Stomach smooth muscle (tissue), 2 donors: ENCODE data around the gene CCDC136.
A peak's percentile ranks its signal among the peaks of the same experiment; 100 is the strongest.

ENCODE experiments used
- H3K27ac ChIP-seq: one replicate; pipeline ENCODE4 v1.7.0; 2013; ENCODE audit warnings: mild to moderate bottlenecking, low read length, inconsistent platforms
- H3K27me3 ChIP-seq, 2 donors: one replicate each; pipeline ENCODE4 v1.7.0; 2013; ENCODE audit warnings: low read length in 2 of 2; ENCODE audit not compliant: insufficient read depth in 2 of 2, control insufficient read depth in 1 of 2
- H3K36me3 ChIP-seq, 2 donors: one replicate each; pipeline ENCODE4 v1.7.0; 2013; ENCODE audit warnings: low read length in 2 of 2; ENCODE audit not compliant: control insufficient read depth in 2 of 2, insufficient read depth in 2 of 2
- H3K4me1 ChIP-seq: one replicate; pipeline ENCODE4 v1.7.0; 2013; ENCODE audit warnings: low read length; ENCODE audit not compliant: control insufficient read depth, insufficient read depth
- H3K4me3 ChIP-seq, 2 donors: one replicate each; pipeline ENCODE4 v1.7.0; 2013; ENCODE audit warnings: low read length in 2 of 2
- H3K9ac ChIP-seq, 2 donors: one replicate each; pipeline ENCODE4 v1.7.0; 2013; ENCODE audit warnings: low read length in 2 of 2, mild to moderate bottlenecking in 1 of 2
- H3K9me3 ChIP-seq, 2 donors: one replicate each; pipeline ENCODE4 v1.7.0; 2013; ENCODE audit warnings: low read length in 2 of 2; ENCODE audit not compliant: control insufficient read depth in 2 of 2
- donor health status: healthy.
- donor health status: Pancreatic carcinoma.

CCDC136 gene

GRCh38 chr7:128791121-128791971 is at the start of gene CCDC136:
TSS of gene CCDC136 (plus strand) at chr7:128791968. CDS start at chr7:128792412, 444 bp downstream.
- H3K27ac ChIP-seq, result peak within 1 kb of the TSS; percentile 70
- H3K4me3 ChIP-seq, result peak within 1 kb of the TSS; percentile 65 to 87
- H3K9ac ChIP-seq, result peak within 1 kb of the TSS; percentile 56 to 68
- peaks cover 37% of the 10 kb centered on the region for H3K4me1 ChIP-seq
- peaks cover 7 to 10% of the 10 kb centered on the region in 2 donors for H3K36me3 ChIP-seq
- H3K9me3 ChIP-seq, result no peaks in the 10 kb centered on the region
- H3K27me3 ChIP-seq, result no peaks in the 10 kb centered on the region

DNA sequence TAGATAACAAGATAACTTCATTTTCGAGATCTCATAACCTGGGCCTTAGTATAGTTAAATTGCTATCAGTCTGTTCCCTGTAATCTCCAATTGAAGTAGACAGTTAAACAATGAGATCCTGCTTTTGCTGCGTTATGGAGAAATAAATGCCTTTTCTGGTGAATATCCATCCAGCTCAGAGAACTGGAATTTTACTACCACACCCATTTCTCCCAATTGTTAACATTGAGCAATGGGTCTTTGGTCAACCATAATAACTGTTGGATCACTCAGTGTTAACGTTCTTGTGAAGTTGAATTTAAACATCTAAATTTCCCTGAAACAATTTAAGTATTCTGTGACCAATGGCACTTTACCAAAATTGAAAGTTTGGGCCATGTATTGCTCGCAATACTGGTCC is 49.6 kb upstream of the CCDC136 start:
- Histone ChIP-seq H3K9ac (no peak overlapping the region), H3K36me3 (no peaks in the 10 kb centered on the region), H3K9me3 (no peaks in the 10 kb centered on the region), H3K4me1 (peaks cover 20% of the 10 kb centered on the region), H3K27ac (no peak overlapping the region), H3K27me3 (no peaks in the 10 kb centered on the region), H3K4me3 (no peak overlapping the region)

DNA sequence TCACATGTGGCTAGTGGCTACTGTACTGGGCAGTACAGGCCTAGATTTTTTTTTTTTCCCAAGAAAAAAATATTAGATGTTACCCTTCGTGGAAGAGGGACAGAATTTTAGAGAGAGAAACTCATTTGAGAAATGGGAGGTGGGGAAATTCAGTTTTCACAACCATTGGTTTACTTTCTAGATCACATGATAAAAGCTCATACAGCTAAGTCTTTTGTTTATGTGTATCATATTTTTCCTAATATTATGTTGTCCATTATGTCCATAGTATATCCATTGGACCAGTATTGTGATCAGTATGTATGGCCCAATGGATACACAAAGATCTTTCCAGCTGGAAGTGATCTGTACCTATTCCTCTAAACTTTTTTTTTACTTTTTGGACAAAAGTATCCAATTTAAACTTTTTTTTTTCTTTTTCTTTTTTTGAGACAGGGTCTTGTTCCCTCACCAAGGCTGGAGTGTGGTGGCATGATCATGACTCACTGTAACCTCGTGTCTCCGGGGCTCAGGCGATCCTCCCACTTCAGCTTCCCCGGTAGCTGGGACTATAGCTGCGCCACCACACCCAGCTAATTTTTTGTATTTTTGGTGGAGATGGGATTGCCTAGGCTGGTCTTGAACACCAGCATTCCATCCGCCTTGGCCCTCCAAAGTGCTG is 48.5 kb upstream of the CCDC136 start:
- no peaks in the 10 kb centered on the region for H3K9me3 ChIP-seq
- H3K4me3 ChIP-seq, result no peak overlapping the region
- no peaks in the 10 kb centered on the region for H3K27me3 ChIP-seq
- H3K9ac ChIP-seq, result no peak overlapping the region
- no peak overlapping the region for H3K27ac ChIP-seq
- no peaks in the 10 kb centered on the region for H3K36me3 ChIP-seq
- peaks cover 19% of the 10 kb centered on the region for H3K4me1 ChIP-seq

DNA sequence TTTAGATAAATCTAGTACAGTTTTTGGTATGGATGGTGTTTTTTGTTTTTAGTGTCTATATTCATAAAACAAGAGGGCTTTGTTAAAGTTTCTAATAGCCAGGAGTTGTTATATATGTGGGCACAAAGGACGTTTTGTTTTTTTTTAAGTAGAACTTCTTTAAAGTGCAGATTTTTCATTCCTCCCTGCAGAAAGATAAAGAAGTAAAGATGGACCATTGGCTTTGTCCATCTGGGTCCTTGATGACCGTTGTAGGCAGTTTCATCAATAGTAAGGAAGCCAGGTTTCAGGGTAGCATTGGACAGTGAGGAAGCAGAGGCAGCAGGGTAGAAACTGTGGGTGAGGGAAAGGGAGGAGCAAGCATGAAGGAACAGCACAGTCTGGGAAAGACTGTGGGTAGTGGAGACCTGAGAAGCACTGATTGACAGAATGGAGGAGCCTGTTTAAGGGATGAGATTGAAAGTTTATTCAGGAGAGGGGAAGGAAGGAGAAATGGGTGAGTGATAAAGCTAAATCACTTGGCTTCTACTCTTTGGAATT is 47.3 kb upstream of the CCDC136 start:
- H3K9ac ChIP-seq, result no peak overlapping the region
- H3K4me1 ChIP-seq, result peaks cover 16% of the 10 kb centered on the region

GRCh38 chr7:128745706-128746105 is 46.1 kb upstream of the CCDC136 start:
- H3K9ac ChIP-seq, result no peak overlapping the region
- no peaks in the 10 kb centered on the region for H3K27me3 ChIP-seq
- no peak overlapping the region for H3K27ac ChIP-seq
- no peak overlapping the region for H3K4me3 ChIP-seq
- peaks cover 0 to 11% of the 10 kb centered on the region in 2 donors for H3K36me3 ChIP-seq
- H3K9me3 ChIP-seq, result no peaks in the 10 kb centered on the region
- peaks cover 8% of the 10 kb centered on the region for H3K4me1 ChIP-seq

More for the DNA sequence above, 47.3 kb upstream of the CCDC136 start:
- no peak overlapping the region for H3K4me3 ChIP-seq
- H3K27me3 ChIP-seq, result no peaks in the 10 kb centered on the region
- H3K27ac ChIP-seq, result no peak overlapping the region
- no peaks in the 10 kb centered on the region for H3K9me3 ChIP-seq
- peaks cover 0 to 9% of the 10 kb centered on the region in 2 donors for H3K36me3 ChIP-seq

DNA sequence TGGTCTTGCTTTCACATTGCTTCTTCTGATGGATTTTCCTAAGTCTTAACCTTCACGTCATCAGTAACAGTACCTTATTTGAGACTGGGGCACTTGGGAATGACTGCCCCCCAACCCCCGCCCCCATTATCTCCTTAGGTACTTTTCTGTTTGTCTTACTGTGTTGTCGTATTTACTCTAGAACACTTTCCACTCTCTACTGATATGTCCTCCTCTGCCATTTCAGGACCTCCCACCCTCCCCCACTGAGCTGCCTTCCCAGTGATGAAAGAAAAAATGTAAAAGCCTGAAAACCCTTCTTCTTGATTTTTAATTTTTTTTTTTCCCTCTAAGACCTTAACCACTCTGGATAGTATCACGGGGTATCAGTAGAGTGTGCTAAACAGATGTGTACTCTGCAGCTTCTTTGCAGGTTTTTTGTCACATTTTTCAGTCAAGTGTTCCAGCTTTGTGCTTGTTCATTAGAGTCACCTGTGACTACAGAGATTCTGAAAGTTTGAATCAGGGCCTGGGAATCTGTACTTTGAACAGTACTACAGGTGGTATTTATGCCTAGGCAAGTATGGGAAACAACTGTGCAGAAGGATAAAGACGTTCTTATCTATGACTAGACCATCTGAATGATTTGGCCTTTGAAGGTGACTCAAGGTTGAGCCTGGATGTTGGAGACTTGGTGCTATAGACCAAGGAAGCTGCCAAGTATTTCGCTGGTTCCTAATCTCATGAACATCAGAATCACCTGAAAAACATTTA is 44.3 kb upstream of the CCDC136 start:
- Histone ChIP-seq H3K9ac (no peak overlapping the region), H3K4me3 (no peak overlapping the region), H3K36me3 (peaks cover 0 to 11% of the 10 kb centered on the region in 2 donors), H3K27me3 (no peaks in the 10 kb centered on the region), H3K4me1 (peaks cover 2% of the 10 kb centered on the region), H3K9me3 (no peaks in the 10 kb centered on the region), H3K27ac (no peak overlapping the region)

GRCh38 chr7:128752251-128752650 is 39.5 kb upstream of the CCDC136 start:
- peaks cover 6 to 18% of the 10 kb centered on the region in 2 donors for H3K36me3 ChIP-seq

GRCh38 chr7:128755075-128755818 is 36.5 kb upstream of the CCDC136 start:
- H3K4me3 ChIP-seq, result no peak overlapping the region
- no peaks in the 10 kb centered on the region for H3K27me3 ChIP-seq
- H3K27ac ChIP-seq, result peak overlapping the region; percentile 95
- H3K4me1 ChIP-seq, result peaks cover 16% of the 10 kb centered on the region
- H3K9me3 ChIP-seq, result no peaks in the 10 kb centered on the region
- H3K36me3 ChIP-seq, result peaks cover 12 to 13% of the 10 kb centered on the region in 2 donors
- peak overlapping the region; percentile 72 to 81 for H3K9ac ChIP-seq

More at GRCh38 chr7:128752251-128752650, 39.5 kb upstream of the CCDC136 start:
- Histone ChIP-seq H3K4me3 (no peak overlapping the region), H3K4me1 (peaks cover 16% of the 10 kb centered on the region), H3K27ac (no peak overlapping the region), H3K27me3 (no peaks in the 10 kb centered on the region), H3K9me3 (no peaks in the 10 kb centered on the region), H3K9ac (no peak overlapping the region)

- Histone ChIP-seq H3K27me3 (no peaks in the 10 kb centered on the region), H3K9me3 (no peaks in the 10 kb centered on the region), H3K36me3 (peaks cover 12 to 13% of the 10 kb centered on the region in 2 donors), H3K4me1 (peaks cover 16% of the 10 kb centered on the region), H3K27ac (peak overlapping the region; percentile 95), H3K4me3 (peak overlapping the region in 1 of 2 donors; percentile 35), H3K9ac (peak overlapping the region; percentile 72 to 81)
These were observed 35.8 kb upstream of the CCDC136 start for GRCh38 chr7:128755819-128756476.
